Testis (tissue), 2 donors: ENCODE data around the gene EPB41L2.

Experiments used
- POLR2A ChIP-seq: fragments of 450-650 bp; IDR thresholded peaks from one replicate; pipeline ENCODE4 v1.6.1; 2017; ENCODE audit warnings: antibody characterized with exemption, mild to moderate bottlenecking, moderate library complexity
- TF ChIP-seq, protein P1 (sequence below), 3 experiments: fragments of 450-650 bp in 2 of 3; fragments of 200-600 bp in 1 of 3; sonication (generic) in 1 of 3; IDR thresholded peaks; one replicate each; pipeline ENCODE4 v1.5.1; 2016 to 2019; ENCODE audit warnings: antibody characterized with exemption in 3 of 3, mild to moderate bottlenecking in 2 of 3, moderate library complexity in 1 of 3

DNA sequence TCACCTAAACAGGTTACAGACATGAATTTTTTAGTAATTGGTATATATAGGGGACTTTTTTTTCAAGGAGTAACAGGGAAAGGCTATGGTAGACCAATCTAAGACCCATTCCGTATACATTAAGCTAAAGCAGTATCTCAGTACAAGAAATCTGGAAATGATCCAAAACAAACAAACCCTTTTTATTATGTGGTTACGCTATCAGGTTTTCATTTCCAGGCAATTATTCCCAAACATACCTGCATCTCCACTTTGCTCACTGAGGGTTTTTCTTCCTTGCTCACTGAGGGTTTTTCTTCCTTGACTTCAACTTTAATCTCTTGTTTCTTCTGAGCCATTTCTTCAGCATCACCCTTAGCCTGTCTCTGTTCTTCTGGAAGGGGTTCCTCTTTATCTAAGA lies 107.3 kb downstream of the EPB41L2 start:
- TF ChIP-seq, protein P1, sequence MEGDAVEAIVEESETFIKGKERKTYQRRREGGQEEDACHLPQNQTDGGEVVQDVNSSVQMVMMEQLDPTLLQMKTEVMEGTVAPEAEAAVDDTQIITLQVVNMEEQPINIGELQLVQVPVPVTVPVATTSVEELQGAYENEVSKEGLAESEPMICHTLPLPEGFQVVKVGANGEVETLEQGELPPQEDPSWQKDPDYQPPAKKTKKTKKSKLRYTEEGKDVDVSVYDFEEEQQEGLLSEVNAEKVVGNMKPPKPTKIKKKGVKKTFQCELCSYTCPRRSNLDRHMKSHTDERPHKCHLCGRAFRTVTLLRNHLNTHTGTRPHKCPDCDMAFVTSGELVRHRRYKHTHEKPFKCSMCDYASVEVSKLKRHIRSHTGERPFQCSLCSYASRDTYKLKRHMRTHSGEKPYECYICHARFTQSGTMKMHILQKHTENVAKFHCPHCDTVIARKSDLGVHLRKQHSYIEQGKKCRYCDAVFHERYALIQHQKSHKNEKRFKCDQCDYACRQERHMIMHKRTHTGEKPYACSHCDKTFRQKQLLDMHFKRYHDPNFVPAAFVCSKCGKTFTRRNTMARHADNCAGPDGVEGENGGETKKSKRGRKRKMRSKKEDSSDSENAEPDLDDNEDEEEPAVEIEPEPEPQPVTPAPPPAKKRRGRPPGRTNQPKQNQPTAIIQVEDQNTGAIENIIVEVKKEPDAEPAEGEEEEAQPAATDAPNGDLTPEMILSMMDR (IDR thresholded peaks at IDR 0.05), result no peak
- TF ChIP-seq POLR2A, result no peak
